GM06990 (cell line): Measurements from ENCODE around the gene CA12.

Experiments
- DNase-seq: peaks from one replicate; pipeline ENCODE4 v3.0.0-alpha.2; 2011; ENCODE audit not compliant: insufficient read length; ENCODE audit errors: extremely low read depth
- H3K27me3 ChIP-seq: replicated peaks from 2 replicates; pipeline ENCODE4 v1.6.0; 2011; ENCODE audit warnings: low read length; ENCODE audit not compliant: control insufficient read depth, insufficient read depth
- H3K36me3 ChIP-seq: 2 replicates; pipeline ENCODE4 v1.5.1; 2011; ENCODE audit warnings: low read length; ENCODE audit not compliant: control insufficient read depth, insufficient read depth
- H3K4me3 ChIP-seq: replicated peaks from 2 replicates; pipeline ENCODE4 v1.5.1; 2011; ENCODE audit warnings: low read depth, mild to moderate bottlenecking, control low read depth, low read length
- CTCF ChIP-seq: IDR thresholded peaks from 2 replicates; pipeline ENCODE4 v1.5.1; 2011; ENCODE audit warnings: low read length, control low read depth, mild to moderate bottlenecking, inconsistent platforms; ENCODE audit not compliant: insufficient read depth, poor library complexity, severe bottlenecking

CA12 gene

DNA sequence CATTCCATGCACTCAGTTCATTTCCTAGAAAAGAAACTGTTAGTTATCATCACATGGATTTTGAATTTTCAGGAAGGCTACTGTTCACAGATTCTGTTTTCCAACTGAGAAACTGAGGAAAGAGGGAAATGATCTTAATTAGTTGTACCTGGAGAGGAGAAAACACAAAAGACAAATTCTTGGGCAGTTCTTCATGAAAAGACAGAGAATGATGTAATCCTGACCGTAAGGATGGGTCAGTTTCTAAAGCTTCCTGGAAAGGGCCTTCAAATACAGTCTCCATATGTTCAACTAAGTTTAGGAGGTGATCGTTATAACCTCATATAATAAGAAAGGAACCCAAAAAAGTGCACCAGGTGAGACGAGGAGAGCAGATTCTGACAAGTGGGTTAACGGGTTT is 44.6 kb downstream of the CA12 start:
- Histone ChIP-seq H3K27me3 (no peaks in the 10 kb centered on the region), H3K36me3 (no peaks in the 10 kb centered on the region)

DNA sequence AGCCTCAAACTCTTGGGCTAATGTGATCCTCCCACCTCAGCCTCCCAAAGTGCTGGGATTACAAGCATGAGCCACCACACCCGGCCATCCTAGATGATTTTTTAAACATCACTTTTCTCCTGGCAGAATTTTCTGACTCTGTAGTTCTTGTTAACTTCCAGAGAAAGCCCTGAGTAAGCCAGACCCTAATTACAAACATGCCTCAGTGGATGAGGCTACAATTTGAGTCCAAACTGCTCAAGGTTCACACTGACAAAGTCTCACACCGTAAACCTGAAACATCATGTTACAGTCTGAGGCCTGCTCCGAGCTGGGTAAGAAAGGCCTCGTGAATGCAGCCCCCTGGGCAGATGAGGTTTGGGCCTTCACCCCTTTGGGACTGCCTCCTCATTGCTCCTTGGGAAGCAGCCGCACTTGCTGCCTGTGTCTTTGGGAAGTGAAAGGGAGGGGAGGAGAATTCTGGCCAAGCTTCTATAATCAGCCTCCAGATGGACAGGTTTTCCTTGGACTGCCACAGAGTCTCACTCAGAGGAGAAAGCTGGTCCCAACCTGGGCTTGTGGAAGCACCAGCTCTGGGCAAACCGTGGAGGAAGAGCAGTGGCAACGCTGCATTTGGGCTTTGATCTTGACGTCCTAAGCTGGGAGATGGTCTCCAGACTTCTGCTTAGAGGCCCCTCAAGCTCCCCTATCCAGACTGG is 46.0 kb downstream of the CA12 start:
- H3K27me3 ChIP-seq: no peaks in the 10 kb centered on the region
- no peak for DNase-seq
- no peaks in the 10 kb centered on the region for H3K36me3 ChIP-seq
- TF ChIP-seq CTCF: no peak
- no peak overlapping the region for H3K4me3 ChIP-seq

More for the DNA sequence above, 44.6 kb downstream of the CA12 start:
- H3K4me3 ChIP-seq: no peak overlapping the region
- no peak for TF ChIP-seq CTCF
- DNase-seq: no peak

DNA sequence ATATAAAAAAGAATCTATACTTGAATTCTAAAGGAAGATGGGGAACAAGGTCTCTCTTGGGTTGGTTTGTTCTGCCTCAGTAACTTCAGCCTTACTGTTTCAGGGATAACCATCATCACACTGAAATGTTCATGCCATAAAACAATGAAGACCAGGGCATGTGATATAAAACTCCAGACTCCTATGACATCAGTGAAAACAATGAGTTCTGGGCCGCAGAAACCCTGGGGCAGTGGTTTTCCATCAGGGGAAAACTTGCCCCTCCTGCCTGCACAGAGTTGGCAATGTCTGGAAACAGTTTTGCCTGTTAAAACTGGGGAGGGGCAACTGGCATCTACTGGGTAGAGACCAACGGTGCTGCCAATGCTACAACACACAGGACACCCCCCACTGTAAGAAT is 46.8 kb downstream of the CA12 start:
- DNase-seq: no peak
- TF ChIP-seq CTCF: no peak
- Histone ChIP-seq H3K27me3 (no peaks in the 10 kb centered on the region), H3K36me3 (no peaks in the 10 kb centered on the region), H3K4me3 (no peak overlapping the region)

- Histone ChIP-seq H3K36me3 (no peaks in the 10 kb centered on the region), H3K27me3 (no peaks in the 10 kb centered on the region), H3K4me3 (no peak overlapping the region)
- DNase-seq: no peak
- no peak for TF ChIP-seq CTCF
Observed at GRCh38 chr15:63332367-63333124, 49.1 kb downstream of the CA12 start.

DNA sequence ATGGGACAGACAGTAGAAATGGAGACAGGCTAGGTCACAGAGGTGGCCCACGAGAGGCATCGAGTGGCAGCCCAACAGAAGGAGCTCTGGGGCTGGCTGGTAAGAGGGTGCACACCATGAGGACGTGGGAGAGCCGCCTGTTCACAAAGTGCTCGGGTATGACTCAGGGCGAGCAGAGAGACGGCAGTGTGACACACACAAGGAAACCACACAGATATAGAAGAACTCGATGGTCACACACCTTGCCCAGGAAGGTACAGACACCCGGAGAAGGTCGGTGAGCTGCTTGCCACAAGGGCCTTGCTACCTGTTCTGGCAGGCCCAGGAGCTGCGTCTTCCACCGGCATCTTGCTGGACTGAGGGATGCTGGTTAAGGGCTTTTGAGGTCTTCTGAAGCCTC is 50.2 kb downstream of the CA12 start:
- Histone ChIP-seq H3K27me3 (no peaks in the 10 kb centered on the region), H3K36me3 (no peaks in the 10 kb centered on the region), H3K4me3 (no peak overlapping the region)
- DNase-seq: no peak
- no peak for TF ChIP-seq CTCF
